ENCODE results near the gene GRK3.
"Not testable (repeated sequence)": the region's sequence is repeated elsewhere in the genome, so short reads cannot be mapped to it uniquely, and the experiment has no call there.

The GRK3 gene

GRCh38 chr22:25702571-25703167 is 138.2 kb downstream of the GRK3 start:
- no peak for DNase-seq

- no peak for DNase-seq
Observed at GRCh38 chr22:25704701-25705100, 140.2 kb downstream of the GRK3 start.

- no peak for DNase-seq
Observed at GRCh38 chr22:25706197-25706596, 141.7 kb downstream of the GRK3 start.

- not testable (repeated sequence) for DNase-seq
Observed at GRCh38 chr22:25708430-25708829, 144.0 kb downstream of the GRK3 start.

GRCh38 chr22:25709758-25710157 is 145.3 kb downstream of the GRK3 start:
- no peak for DNase-seq

GRCh38 chr22:25710501-25710900 is 146.0 kb downstream of the GRK3 start:
- no peak for DNase-seq

- DNase-seq = no peak
Observed at GRCh38 chr22:25711491-25711890, 147.0 kb downstream of the GRK3 start.

- DNase-seq = no peak
Observed at GRCh38 chr22:25712661-25713400, 148.4 kb downstream of the GRK3 start.

- DNase-seq = no peak
Observed at GRCh38 chr22:25714070-25714469, 149.6 kb downstream of the GRK3 start.

- DNase-seq = no peak
Observed at GRCh38 chr22:25714739-25715138, 150.3 kb downstream of the GRK3 start.

- DNase-seq = no peak
Observed at GRCh38 chr22:25716637-25717036, 152.2 kb downstream of the GRK3 start.

- no peak for DNase-seq
Observed at GRCh38 chr22:25718135-25718840, 153.8 kb downstream of the GRK3 start.

GRCh38 chr22:25722223-25722622 is 157.7 kb downstream of the GRK3 start:
- no peak for DNase-seq

GRCh38 chr22:25722626-25723025 is 158.2 kb downstream of the GRK3 start:
- no peak for DNase-seq

- no peak for DNase-seq
Observed at GRCh38 chr22:25726241-25726640, 161.8 kb downstream of the GRK3 start.

- DNase-seq = no peak
Observed at GRCh38 chr22:25728071-25728470, 163.6 kb downstream of the GRK3 start.

- DNase-seq = no peak
Observed at GRCh38 chr22:25729016-25729995, 164.8 kb downstream of the GRK3 start.

GRCh38 chr22:25735650-25736049 is 171.2 kb downstream of the GRK3 start:
- DNase-seq = no peak

GRCh38 chr22:25736378-25737011 is 172.0 kb downstream of the GRK3 start:
- no peak for DNase-seq

GRCh38 chr22:25739659-25740344 is 175.3 kb downstream of the GRK3 start:
- no peak for DNase-seq
